AG09319 (cell line): ENCODE results near the gene GRK3.

ENCODE experiments used
- DNase-seq: peaks from one replicate; pipeline ENCODE4 v3.0.0-alpha.2; 2010; ENCODE audit warnings: low read depth; ENCODE audit errors: extremely low read depth
- TF ChIP-seq, protein P1 (sequence below): IDR thresholded peaks from 2 replicates; pipeline ENCODE4 v1.5.1; 2011; ENCODE audit warnings: low read depth, mild to moderate bottlenecking, inconsistent platforms, low read length, moderate library complexity

GRK3 gene

DNA sequence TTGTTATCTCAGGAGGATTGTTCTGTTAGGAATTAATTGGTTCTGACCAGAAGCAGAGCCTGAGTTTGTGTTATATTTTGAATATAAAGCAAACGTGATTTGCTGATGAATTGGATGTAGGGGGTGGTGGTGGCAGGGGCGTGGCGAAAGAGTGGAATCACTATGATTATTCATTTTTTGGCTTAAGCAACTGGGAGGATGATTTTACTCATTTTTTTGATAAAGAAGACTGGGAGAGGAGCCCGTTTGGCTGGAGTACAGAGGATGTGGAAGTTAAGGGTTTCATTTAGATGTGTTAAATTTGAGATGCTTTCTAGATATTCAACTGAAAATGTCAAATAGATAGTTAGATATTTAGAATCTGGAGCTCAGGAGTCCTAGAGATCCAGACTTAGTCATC lies 94.2 kb downstream of the GRK3 start:
- no peak for DNase-seq
- TF ChIP-seq, protein P1, sequence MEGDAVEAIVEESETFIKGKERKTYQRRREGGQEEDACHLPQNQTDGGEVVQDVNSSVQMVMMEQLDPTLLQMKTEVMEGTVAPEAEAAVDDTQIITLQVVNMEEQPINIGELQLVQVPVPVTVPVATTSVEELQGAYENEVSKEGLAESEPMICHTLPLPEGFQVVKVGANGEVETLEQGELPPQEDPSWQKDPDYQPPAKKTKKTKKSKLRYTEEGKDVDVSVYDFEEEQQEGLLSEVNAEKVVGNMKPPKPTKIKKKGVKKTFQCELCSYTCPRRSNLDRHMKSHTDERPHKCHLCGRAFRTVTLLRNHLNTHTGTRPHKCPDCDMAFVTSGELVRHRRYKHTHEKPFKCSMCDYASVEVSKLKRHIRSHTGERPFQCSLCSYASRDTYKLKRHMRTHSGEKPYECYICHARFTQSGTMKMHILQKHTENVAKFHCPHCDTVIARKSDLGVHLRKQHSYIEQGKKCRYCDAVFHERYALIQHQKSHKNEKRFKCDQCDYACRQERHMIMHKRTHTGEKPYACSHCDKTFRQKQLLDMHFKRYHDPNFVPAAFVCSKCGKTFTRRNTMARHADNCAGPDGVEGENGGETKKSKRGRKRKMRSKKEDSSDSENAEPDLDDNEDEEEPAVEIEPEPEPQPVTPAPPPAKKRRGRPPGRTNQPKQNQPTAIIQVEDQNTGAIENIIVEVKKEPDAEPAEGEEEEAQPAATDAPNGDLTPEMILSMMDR, result no peak

DNA sequence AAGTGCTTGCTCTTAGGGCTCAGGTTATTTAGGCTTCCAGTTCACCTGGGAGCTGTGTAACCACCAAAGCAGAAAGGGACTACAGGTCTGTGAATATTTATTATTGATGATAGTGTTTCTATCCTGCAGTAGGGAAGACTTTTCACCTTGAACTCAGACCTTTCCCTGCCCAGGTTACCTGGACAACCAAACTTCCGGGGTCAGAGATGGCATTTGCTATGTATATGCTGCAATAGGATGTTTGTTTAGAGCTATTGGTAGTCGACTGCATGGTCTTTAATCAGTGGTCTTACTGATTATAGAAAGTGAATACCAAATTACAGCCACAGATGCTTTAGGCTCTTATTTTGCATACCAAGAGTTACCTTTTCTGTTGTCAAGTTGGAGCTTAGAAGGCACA lies 94.9 kb downstream of the GRK3 start:
- TF ChIP-seq, protein P1, result no peak
- DNase-seq, result no peak

DNA sequence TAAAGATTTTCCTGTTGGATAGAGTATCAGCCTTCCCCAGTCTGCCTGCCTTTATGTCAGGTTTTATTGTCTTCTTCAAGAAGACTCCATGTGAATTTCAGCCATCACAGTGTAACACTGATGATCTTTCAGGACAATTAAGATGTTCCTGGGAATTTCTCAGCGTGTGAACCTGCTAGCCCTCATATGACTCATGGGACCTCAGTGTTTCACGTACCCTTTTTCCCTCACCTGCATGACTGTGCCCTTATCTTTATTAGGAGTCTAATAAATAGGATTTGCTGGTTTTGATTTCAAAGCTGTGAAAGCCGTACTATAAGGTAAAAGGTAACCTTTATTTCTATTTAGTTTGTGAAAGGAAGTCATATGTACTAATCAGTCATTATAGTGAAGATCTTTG lies 95.9 kb downstream of the GRK3 start:
- no peak for DNase-seq
- TF ChIP-seq, protein P1, result no peak

DNA sequence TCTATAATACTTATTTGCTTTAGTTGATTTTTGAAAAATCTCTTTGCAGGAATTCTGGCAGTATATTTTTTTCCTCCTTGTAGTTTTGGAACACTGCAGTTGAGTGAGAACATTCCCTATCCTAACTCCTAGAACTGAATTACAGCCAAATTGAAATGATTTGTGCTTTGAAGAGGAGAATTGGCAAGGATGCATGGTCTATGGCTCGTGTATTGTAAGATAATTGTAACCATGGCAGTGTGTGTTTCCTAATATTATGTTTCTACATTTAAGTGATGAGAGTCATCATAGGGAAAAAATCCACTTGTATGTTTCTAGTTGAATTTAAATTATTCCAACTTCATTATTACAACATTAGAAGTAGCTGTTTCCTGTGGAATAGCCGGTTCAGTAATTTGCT lies 96.6 kb downstream of the GRK3 start:
- TF ChIP-seq, protein P1, result no peak
- DNase-seq, result no peak

DNA sequence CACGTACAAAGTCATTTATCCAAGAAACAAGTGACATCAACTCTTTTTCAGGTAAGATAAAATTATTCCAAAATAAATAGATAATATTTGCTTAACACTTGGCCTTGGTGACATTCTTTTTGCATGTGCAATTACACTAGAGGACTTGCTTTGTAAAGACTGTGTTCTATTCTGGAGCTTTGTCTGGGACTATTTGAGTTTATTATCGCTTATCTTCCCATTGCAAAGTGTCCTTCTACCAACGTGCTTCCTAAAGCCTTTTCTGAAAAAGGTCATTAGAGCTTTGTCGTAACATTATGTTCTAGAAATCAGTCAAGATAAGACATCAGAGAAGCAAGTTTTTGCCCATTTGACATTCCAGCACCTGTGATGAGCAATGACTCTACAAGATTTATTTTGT lies 99.2 kb downstream of the GRK3 start:
- no peak for DNase-seq
- TF ChIP-seq, protein P1, result no peak

DNA sequence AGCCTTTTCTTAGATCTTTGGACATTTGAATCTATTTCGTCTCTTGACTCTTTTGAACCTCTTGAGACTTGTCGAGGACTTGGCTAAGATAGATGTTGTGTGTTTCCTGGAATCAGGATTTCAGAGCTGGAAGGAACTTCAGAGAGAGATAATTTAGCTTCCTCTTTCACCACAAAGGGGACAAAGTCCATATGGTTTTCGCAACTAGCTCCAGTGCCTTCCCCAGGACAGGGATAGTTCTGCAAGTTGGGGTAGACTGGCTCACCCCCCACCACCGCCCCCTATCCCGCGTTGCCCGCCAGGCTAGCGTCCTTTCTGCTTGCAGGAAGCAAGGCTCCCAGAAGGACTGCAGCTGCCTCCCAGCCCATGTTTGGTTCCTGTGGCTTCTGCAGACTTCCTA lies 101.8 kb downstream of the GRK3 start:
- TF ChIP-seq, protein P1, result no peak
- DNase-seq, result no peak

DNA sequence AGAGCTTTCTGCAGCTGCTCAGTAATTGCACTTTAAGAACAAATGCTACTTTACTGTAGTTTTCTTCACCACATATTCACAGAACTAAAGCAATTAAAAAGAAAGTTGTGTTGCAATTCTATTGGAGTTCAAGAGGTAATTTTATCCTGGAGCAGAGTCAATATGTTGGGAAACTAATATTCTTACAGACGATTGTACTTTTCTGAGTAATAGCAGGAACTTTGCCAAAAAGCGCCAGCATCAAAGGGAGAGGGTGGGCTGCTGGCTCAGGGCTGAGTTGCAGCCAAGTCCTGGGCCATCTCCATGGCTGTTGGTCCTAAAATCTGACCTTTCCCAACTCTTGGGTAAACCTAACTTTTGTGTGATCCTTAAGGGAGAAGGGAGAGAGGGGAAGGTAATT lies 104.0 kb downstream of the GRK3 start:
- DNase-seq, result peak; percentile 44
- TF ChIP-seq, protein P1, result no peak
